ENCODE measurements around the gene NDUFS3.

GRCh38 chr11:47560426-47560825 is 18.4 kb upstream of the NDUFS3 start:
- TF ChIP-seq, protein P1, sequence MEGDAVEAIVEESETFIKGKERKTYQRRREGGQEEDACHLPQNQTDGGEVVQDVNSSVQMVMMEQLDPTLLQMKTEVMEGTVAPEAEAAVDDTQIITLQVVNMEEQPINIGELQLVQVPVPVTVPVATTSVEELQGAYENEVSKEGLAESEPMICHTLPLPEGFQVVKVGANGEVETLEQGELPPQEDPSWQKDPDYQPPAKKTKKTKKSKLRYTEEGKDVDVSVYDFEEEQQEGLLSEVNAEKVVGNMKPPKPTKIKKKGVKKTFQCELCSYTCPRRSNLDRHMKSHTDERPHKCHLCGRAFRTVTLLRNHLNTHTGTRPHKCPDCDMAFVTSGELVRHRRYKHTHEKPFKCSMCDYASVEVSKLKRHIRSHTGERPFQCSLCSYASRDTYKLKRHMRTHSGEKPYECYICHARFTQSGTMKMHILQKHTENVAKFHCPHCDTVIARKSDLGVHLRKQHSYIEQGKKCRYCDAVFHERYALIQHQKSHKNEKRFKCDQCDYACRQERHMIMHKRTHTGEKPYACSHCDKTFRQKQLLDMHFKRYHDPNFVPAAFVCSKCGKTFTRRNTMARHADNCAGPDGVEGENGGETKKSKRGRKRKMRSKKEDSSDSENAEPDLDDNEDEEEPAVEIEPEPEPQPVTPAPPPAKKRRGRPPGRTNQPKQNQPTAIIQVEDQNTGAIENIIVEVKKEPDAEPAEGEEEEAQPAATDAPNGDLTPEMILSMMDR (conservative IDR thresholded peaks at IDR 0.05; ENCODE audit: low read depth in 2 of 2): no peak
- TF ChIP-seq NANOG (IDR thresholded peaks at IDR 0.05; ENCODE audit: borderline replicate concordance) (no peak), REST (IDR thresholded peaks at IDR 0.05; ENCODE audit: unreplicated experiment) (no peak), EZH2 (IDR thresholded peaks at IDR 0.05; ENCODE audit: low read depth, unreplicated experiment) (no peak), EZH2phosphoT487 (IDR thresholded peaks at IDR 0.05; ENCODE audit: unreplicated experiment) (no peak)

Measured in GM23338 (cell line).